ENCODE data around the gene TMSB15C.

TMSB15C gene

GRCh38 chrX:104045642-104046041, 30.4 kb downstream of the TMSB15C start:
- DNase-seq, result no peak

GRCh38 chrX:104041003-104041402, 35.0 kb downstream of the TMSB15C start:
- DNase-seq, result no peak

GRCh38 chrX:104039689-104040505, 36.1 kb downstream of the TMSB15C start, which contains the start of gene H2BW2:
TSS of gene H2BW2 (plus strand) at chrX:104039956. CDS start at chrX:104039995, 39 bp downstream.
- no peak for DNase-seq

Data from stimulated activated naive CD4-positive, alpha-beta T cell (primary cell).